Measurements from ENCODE around the gene SOCS1.

GRCh38 chr16:11295672-11296071 lies 39.7 kb upstream of the SOCS1 start:
- no peak for TF ChIP-seq POLR2A (IDR thresholded peaks at IDR 0.05; ENCODE audit: low read depth, low read length)
- no peak for TF ChIP-seq EZH2 (IDR thresholded peaks at IDR 0.05; ENCODE audit: borderline replicate concordance, low read depth, low read length, severe bottlenecking)
- TF ChIP-seq CTCF (IDR thresholded peaks at IDR 0.05; ENCODE audit: extremely low read depth in 1 of 2, insufficient read depth in 1 of 2, low read depth in 1 of 2, low read length in 2 of 2), result no peak
